Subcutaneous abdominal adipose tissue (tissue), 5 donors: ENCODE data around the gene POLR2B.
"Not testable (repeated sequence)": the region's sequence is repeated elsewhere in the genome, so short reads cannot be mapped to it uniquely, and the experiment has no call there.

Source experiments
- H3K27ac ChIP-seq: one replicate; pipeline ENCODE4 v1.7.0; 2013; ENCODE audit warnings: low read depth, mild to moderate bottlenecking, inconsistent platforms, low read length, moderate library complexity
- H3K27me3 ChIP-seq, 5 donors: one replicate each; pipeline ENCODE4 v1.7.0; 2013; ENCODE audit warnings: low read length in 5 of 5, inconsistent platforms in 1 of 5; ENCODE audit not compliant: control insufficient read depth in 5 of 5, insufficient read depth in 4 of 5
- H3K36me3 ChIP-seq, 5 donors: one replicate each; pipeline ENCODE4 v1.7.0; 2013; ENCODE audit warnings: low read length in 5 of 5; ENCODE audit not compliant: control insufficient read depth in 5 of 5, insufficient read depth in 5 of 5
- H3K4me1 ChIP-seq, 5 donors: one replicate each; pipeline ENCODE4 v1.7.0; 2013; ENCODE audit warnings: low read length in 5 of 5, mild to moderate bottlenecking in 3 of 5, moderate library complexity in 1 of 5; ENCODE audit not compliant: control insufficient read depth in 5 of 5, insufficient read depth in 5 of 5
- H3K4me3 ChIP-seq, 5 donors: one replicate each; pipeline ENCODE4 v1.7.0; 2013; ENCODE audit warnings: low read length in 5 of 5, low read depth in 1 of 5
- H3K9ac ChIP-seq, 5 donors: one replicate each; pipeline ENCODE4 v1.7.0; 2013; ENCODE audit warnings: low read length in 5 of 5, mild to moderate bottlenecking in 4 of 5, moderate library complexity in 3 of 5
- H3K9me3 ChIP-seq, 5 donors: one replicate each; pipeline ENCODE4 v1.7.0; 2013; ENCODE audit warnings: low read length in 5 of 5; ENCODE audit not compliant: control insufficient read depth in 5 of 5
- donor health status: healthy.
- donor health status: healthy.
- donor health status: healthy.
- donor health status: healthy.
- donor health status: healthy.

The POLR2B gene

GRCh38 chr4:56978750-56979303, at the start of gene POLR2B:
TSS of gene POLR2B (plus strand) at chr4:56978896. CDS start at chr4:56978986, 90 bp downstream.
- H3K27ac ChIP-seq: peak within 1 kb of the TSS; percentile 92
- H3K4me3 ChIP-seq: peak within 1 kb of the TSS; percentile 88 to 100 (median 90)
- H3K27me3 ChIP-seq: no peaks in the 10 kb centered on the region
- peaks cover 0 to 6% (median under 1%) of the 10 kb centered on the region in 5 donors for H3K36me3 ChIP-seq
- peaks cover 0 to under 1% (median 0%) of the 10 kb centered on the region in 5 donors for H3K9me3 ChIP-seq
- H3K9ac ChIP-seq: peak within 1 kb of the TSS; percentile 84 to 98 (median 96)
- H3K4me1 ChIP-seq: peaks cover 9 to 59% (median 50%) of the 10 kb centered on the region in 5 donors

GRCh38 chr4:56930638-56931037, 48.1 kb upstream of the POLR2B start:
- no peak overlapping the region for H3K27ac ChIP-seq
- H3K27me3 ChIP-seq: no peaks in the 10 kb centered on the region
- H3K4me3 ChIP-seq: no peak overlapping the region
- peaks cover 0 to 13% (median 0%) of the 10 kb centered on the region in 5 donors for H3K4me1 ChIP-seq
- H3K9me3 ChIP-seq: no peaks in the 10 kb centered on the region
- H3K36me3 ChIP-seq: peaks cover 20 to 38% (median 21%) of the 10 kb centered on the region in 5 donors
- H3K9ac ChIP-seq: no peak overlapping the region

- Histone ChIP-seq H3K36me3 (peaks cover 21 to 35% (median 21%) of the 10 kb centered on the region in 5 donors), H3K9ac (no peak overlapping the region)
Observed at GRCh38 chr4:56931924-56932323, 46.8 kb upstream of the POLR2B start.

GRCh38 chr4:56937262-56937661, 41.4 kb upstream of the POLR2B start:
- H3K4me1 ChIP-seq: peaks cover 0 to 14% (median 0%) of the 10 kb centered on the region in 5 donors
- H3K9ac ChIP-seq: no peak overlapping the region
- no peaks in the 10 kb centered on the region for H3K9me3 ChIP-seq
- H3K27ac ChIP-seq: no peak overlapping the region
- peaks cover 3 to 21% (median 11%) of the 10 kb centered on the region in 5 donors for H3K36me3 ChIP-seq
- H3K27me3 ChIP-seq: no peaks in the 10 kb centered on the region
- no peak overlapping the region for H3K4me3 ChIP-seq

More at GRCh38 chr4:56931924-56932323, 46.8 kb upstream of the POLR2B start:
- Histone ChIP-seq H3K27ac (no peak overlapping the region), H3K4me3 (no peak overlapping the region), H3K27me3 (no peaks in the 10 kb centered on the region), H3K9me3 (no peaks in the 10 kb centered on the region), H3K4me1 (peaks cover 0 to 13% (median 0%) of the 10 kb centered on the region in 5 donors)

GRCh38 chr4:56939826-56940225, 38.9 kb upstream of the POLR2B start:
- H3K4me3 ChIP-seq, H3K27me3 ChIP-seq, H3K27ac ChIP-seq, H3K9me3 ChIP-seq, H3K4me1 ChIP-seq, H3K9ac ChIP-seq: not testable (repeated sequence)
- H3K36me3 ChIP-seq: peaks cover 3 to 21% (median 11%) of the 10 kb centered on the region in 5 donors

GRCh38 chr4:56940403-56940802, 38.3 kb upstream of the POLR2B start:
- no peak overlapping the region for H3K4me3 ChIP-seq
- no peak overlapping the region for H3K9ac ChIP-seq
- H3K9me3 ChIP-seq: no peaks in the 10 kb centered on the region
- no peak overlapping the region for H3K27ac ChIP-seq
- peaks cover 3 to 21% (median 11%) of the 10 kb centered on the region in 5 donors for H3K36me3 ChIP-seq
- peaks cover 0 to 5% (median 0%) of the 10 kb centered on the region in 5 donors for H3K4me1 ChIP-seq
- no peaks in the 10 kb centered on the region for H3K27me3 ChIP-seq

GRCh38 chr4:56940971-56941370, 37.7 kb upstream of the POLR2B start:
- no peaks in the 10 kb centered on the region for H3K9me3 ChIP-seq
- no peaks in the 10 kb centered on the region for H3K27me3 ChIP-seq
- peaks cover 3 to 21% (median 11%) of the 10 kb centered on the region in 5 donors for H3K36me3 ChIP-seq

GRCh38 chr4:56941403-56941802, 37.3 kb upstream of the POLR2B start:
- Histone ChIP-seq H3K9ac (no peak overlapping the region), H3K36me3 (peaks cover 3 to 21% (median 11%) of the 10 kb centered on the region in 5 donors), H3K27me3 (no peaks in the 10 kb centered on the region), H3K27ac (no peak overlapping the region), H3K9me3 (no peaks in the 10 kb centered on the region), H3K4me3 (no peak overlapping the region), H3K4me1 (peaks cover 0 to 5% (median 0%) of the 10 kb centered on the region in 5 donors)

More at GRCh38 chr4:56940971-56941370, 37.7 kb upstream of the POLR2B start:
- no peak overlapping the region for H3K4me3 ChIP-seq
- peaks cover 0 to 5% (median 0%) of the 10 kb centered on the region in 5 donors for H3K4me1 ChIP-seq
- H3K9ac ChIP-seq: no peak overlapping the region
- H3K27ac ChIP-seq: no peak overlapping the region

GRCh38 chr4:56953680-56954520, 24.8 kb upstream of the POLR2B start:
- H3K9ac ChIP-seq: no peak overlapping the region
- no peaks in the 10 kb centered on the region for H3K36me3 ChIP-seq
- no peak overlapping the region for H3K4me3 ChIP-seq
- H3K9me3 ChIP-seq: no peaks in the 10 kb centered on the region
- H3K4me1 ChIP-seq: peaks cover 8 to 13% (median 13%) of the 10 kb centered on the region in 5 donors
- H3K27me3 ChIP-seq: no peaks in the 10 kb centered on the region
- H3K27ac ChIP-seq: no peak overlapping the region

GRCh38 chr4:56958111-56958517, 20.6 kb upstream of the POLR2B start:
- peaks cover 8 to 16% (median 14%) of the 10 kb centered on the region in 5 donors for H3K4me1 ChIP-seq
- H3K9ac ChIP-seq: no peak overlapping the region
- H3K27ac ChIP-seq: peak overlapping the region; percentile 39
- H3K27me3 ChIP-seq: no peaks in the 10 kb centered on the region
- H3K36me3 ChIP-seq: peaks cover 0 to 14% (median 6%) of the 10 kb centered on the region in 5 donors
- no peaks in the 10 kb centered on the region for H3K9me3 ChIP-seq
- H3K4me3 ChIP-seq: peak overlapping the region; percentile 1 to 40 (median 6)
